Stomach (tissue), 4 donors: ENCODE results near the gene MLST8.

Experiments used
- EP300 ChIP-seq: sonication (generic); formaldehyde crosslinking; IDR thresholded peaks from one replicate; pipeline ENCODE4 v1.6.1; 2017; ENCODE audit warnings: antibody characterized with exemption
- POLR2A ChIP-seq, 4 donors: fragments of 450-650 bp; IDR thresholded peaks; one replicate each; pipeline ENCODE4 v1.6.1; 2016; ENCODE audit warnings: antibody characterized with exemption in 4 of 4, control low read depth in 2 of 4, mild to moderate bottlenecking in 1 of 4, moderate library complexity in 1 of 4
- POLR2AphosphoS5 ChIP-seq, 3 donors: sonication (generic); formaldehyde crosslinking; IDR thresholded peaks; one replicate each; pipeline ENCODE4 v1.6.1; 2016; ENCODE audit warnings: antibody characterized with exemption in 3 of 3
- TF ChIP-seq, protein P1 (sequence below), 7 experiments: fragments of 450-650 bp in 4 of 7; fragments of 200-600 bp in 3 of 7; sonication (generic) in 3 of 7; IDR thresholded peaks; one replicate each; pipeline ENCODE4 v1.5.1; 2016 to 2019; ENCODE audit warnings: antibody characterized with exemption in 7 of 7, control low read depth in 2 of 7, mild to moderate bottlenecking in 1 of 7

DNA sequence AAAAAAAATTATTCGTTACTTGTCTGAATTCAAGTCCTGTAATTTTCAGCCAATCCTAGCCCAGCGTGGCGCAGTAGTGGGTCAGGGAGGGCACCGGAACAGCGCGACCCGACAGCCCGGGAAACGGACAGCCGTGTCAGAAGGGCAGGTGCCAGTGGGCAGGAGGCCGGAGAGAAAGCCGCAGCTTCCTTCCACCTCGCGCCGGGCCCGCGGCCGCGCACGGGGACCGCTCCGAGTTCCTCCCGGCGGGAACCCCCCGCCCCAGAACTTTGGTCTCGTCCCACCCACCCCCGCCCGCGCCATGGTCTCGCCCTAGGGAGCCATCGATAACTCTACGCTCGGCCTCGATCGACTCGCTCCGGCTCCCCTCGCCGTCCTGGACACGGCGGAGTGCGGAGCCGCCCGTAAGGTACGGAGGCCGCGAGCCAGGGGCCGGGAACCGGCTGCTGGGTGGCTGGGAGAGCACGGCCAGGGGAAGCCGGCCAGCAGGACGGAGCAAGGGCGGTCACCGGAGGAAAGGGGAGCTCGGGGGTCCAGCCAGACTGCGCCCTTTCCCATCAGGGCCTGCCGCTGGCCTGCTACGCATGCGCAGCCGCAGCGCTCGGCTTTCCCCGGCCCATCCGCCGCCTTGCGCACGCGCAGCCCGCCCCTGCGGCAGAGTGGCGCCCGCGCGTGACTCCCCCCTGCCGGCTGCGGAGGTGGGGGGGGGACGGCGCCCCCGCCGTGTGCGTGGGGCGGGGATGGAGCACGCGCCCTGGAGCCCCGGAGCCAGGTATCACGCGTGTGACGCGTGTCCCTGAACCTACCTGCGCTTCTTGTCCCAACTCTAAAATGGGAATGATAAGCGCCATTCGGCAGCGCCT, at the start of gene MLST8:
- TF ChIP-seq, protein P1, sequence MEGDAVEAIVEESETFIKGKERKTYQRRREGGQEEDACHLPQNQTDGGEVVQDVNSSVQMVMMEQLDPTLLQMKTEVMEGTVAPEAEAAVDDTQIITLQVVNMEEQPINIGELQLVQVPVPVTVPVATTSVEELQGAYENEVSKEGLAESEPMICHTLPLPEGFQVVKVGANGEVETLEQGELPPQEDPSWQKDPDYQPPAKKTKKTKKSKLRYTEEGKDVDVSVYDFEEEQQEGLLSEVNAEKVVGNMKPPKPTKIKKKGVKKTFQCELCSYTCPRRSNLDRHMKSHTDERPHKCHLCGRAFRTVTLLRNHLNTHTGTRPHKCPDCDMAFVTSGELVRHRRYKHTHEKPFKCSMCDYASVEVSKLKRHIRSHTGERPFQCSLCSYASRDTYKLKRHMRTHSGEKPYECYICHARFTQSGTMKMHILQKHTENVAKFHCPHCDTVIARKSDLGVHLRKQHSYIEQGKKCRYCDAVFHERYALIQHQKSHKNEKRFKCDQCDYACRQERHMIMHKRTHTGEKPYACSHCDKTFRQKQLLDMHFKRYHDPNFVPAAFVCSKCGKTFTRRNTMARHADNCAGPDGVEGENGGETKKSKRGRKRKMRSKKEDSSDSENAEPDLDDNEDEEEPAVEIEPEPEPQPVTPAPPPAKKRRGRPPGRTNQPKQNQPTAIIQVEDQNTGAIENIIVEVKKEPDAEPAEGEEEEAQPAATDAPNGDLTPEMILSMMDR (IDR thresholded peaks at IDR 0.05) = peak in 1 of 7 experiments; percentile 27
- no peak for TF ChIP-seq EP300
- no peak for TF ChIP-seq POLR2A (IDR thresholded peaks at IDR 0.05)
- peak; percentile 41 to 90 (median 77) for TF ChIP-seq POLR2AphosphoS5 (IDR thresholded peaks at IDR 0.05)
